Heart right ventricle (tissue), 16 donors: ENCODE data around the gene ASB18. TPM values are rescaled to one million over a fixed set of nuclear protein-coding genes. Genes with fewer than 3 reads are reported as not detected.

Experiments
- ATAC-seq, 8 donors: fragments of 200-7000 bp; cut with Tn5 transposase; one replicate each; pipeline ENCODE4 v1.9.1; 2020; ENCODE audit warnings: mild to moderate bottlenecking in 8 of 8, moderate library complexity in 8 of 8, moderate number of reproducible peaks in 1 of 8
- DNase-seq, 2 donors: peaks; one replicate each; pipeline ENCODE4 v3.0.0-alpha.2; 2020
- H3K27ac ChIP-seq, 10 donors: fragments of 200-600 bp; sonication (generic) in 2 of 10; one replicate each; pipeline versions ENCODE4 v1.5.0 to v1.8.0; 2020 to 2022; ENCODE audit warnings: mild to moderate bottlenecking in 3 of 10
- H3K27me3 ChIP-seq, 7 donors: fragments of 200-600 bp; one replicate each; pipeline ENCODE4 v1.8.0; 2021 to 2022; ENCODE audit warnings: mild to moderate bottlenecking in 2 of 7
- H3K36me3 ChIP-seq, 9 donors: fragments of 200-600 bp; sonication (generic) in 1 of 9; one replicate each; pipeline versions ENCODE4 v1.5.0 to v1.8.0; 2020 to 2022; ENCODE audit warnings: mild to moderate bottlenecking in 2 of 9
- H3K4me1 ChIP-seq, 9 donors: fragments of 200-600 bp; sonication (generic) in 1 of 9; one replicate each; pipeline versions ENCODE4 v1.5.0 to v1.8.0; 2020 to 2022; ENCODE audit warnings: mild to moderate bottlenecking in 4 of 9
- H3K4me3 ChIP-seq, 10 donors: fragments of 200-600 bp; sonication (generic) in 2 of 10; one replicate each; pipeline versions ENCODE4 v1.5.0 to v1.8.0; 2020 to 2022; ENCODE audit warnings: mild to moderate bottlenecking in 7 of 10, moderate library complexity in 2 of 10
- H3K9me3 ChIP-seq, 11 donors: fragments of 200-600 bp in 10 of 11; sonication (generic) in 2 of 11; one replicate each; pipeline versions ENCODE4 v1.5.0 to v1.8.0; 2013 to 2022; ENCODE audit warnings: mild to moderate bottlenecking in 2 of 11, control low read depth in 1 of 11, moderate library complexity in 1 of 11
- WGBS, 2 donors: extraction: QIAGEN DNeasy Blood & Tissue Kit; methylation state at CpG; one replicate each; pipeline ENCODE4 v1.1.7; 2013; ENCODE audit warnings: inconsistent platforms in 1 of 2; 5-methylcytosine and 5-hydroxymethylcytosine counted together
- intact Hi-C, 10 donors: fragments of 100-400 bp; cut with DNase I; formaldehyde crosslinking; loops; one replicate each; pipeline versions ENCODE4 v1.11.1 to v1.14.2; 2022
- polyA plus RNA-seq, 2 donors: library from polyadenylated mRNA; stranded (reverse); fragments of 200-250 nt; gene quantifications; one replicate each; pipeline ENCODE4 v1.2.3, GENCODE V29; 2013
- total RNA-seq, 10 donors: library from RNA; stranded (reverse); fragmentation: NEBNext Ultra II Directional in 3 of 10; extraction: Animal tissue kit (Norgen Biotek cat#: 25700) in 3 of 10; gene quantifications; one replicate each; pipeline versions ENCODE4 v1.2.1 to v1.2.4, GENCODE V29; 2021 to 2023
- TF ChIP-seq, protein P1 (sequence below), 9 donors: fragments of 200-600 bp; sonication (generic) in 2 of 9; IDR thresholded peaks; one replicate each; pipeline versions ENCODE4 v1.5.0 to v1.8.0; 2021 to 2022; ENCODE audit warnings: antibody characterized with exemption in 9 of 9, mild to moderate bottlenecking in 5 of 9, moderate library complexity in 1 of 9
- donor health status: Arrhythmogenic right ventricular cardiomyopathy.
- donor health status: ischemic (EF 13 %, LVEDD 7.1; RV severe dilation, severe dysfunction).
- donor health status: healthy with polysubstance abuse.
- donor health status: DM: no; HTN: yes; CAD: no.
- donor health status: DM: no; HTN: no; CAD: no.
- donor health status: ischemic (EF 25% LVEDD 6.9; RV normal size, moderate dysfunction).
- donor health status: ischemic (EF 25% LVEDD 5.7; RV mildly dilated, moderate dysfunction).
- donor health status: healthy.
- donor health status: DM: yes; HTN: yes; CAD: no.
- donor health status: Ischemic cardiomyopathy.
- donor health status: ischemic (EF 35%, LVEDD 5.7; RV mildly dilated, moderate dysfunction).
- donor health status: nonischemic (EF 11% LVEDD 7.7; RV severe dilation, severe dysfunction).
- donor health status: DM: yes; HTN: yes; CAD: no.
- donor health status: PGD.
- donor health status: ischemic (EF 29% LVEDD 5.4; RV normal size, mild dysfunction).
- donor health status: nonischemic (EF 23%, LVEDD 6.1; RV moderate dilation, normal function).

The ASB18 gene
- total and polyA plus RNA-seq, 12 donors = 3.5 to 47.1 (median 20.2) TPM

DNA sequence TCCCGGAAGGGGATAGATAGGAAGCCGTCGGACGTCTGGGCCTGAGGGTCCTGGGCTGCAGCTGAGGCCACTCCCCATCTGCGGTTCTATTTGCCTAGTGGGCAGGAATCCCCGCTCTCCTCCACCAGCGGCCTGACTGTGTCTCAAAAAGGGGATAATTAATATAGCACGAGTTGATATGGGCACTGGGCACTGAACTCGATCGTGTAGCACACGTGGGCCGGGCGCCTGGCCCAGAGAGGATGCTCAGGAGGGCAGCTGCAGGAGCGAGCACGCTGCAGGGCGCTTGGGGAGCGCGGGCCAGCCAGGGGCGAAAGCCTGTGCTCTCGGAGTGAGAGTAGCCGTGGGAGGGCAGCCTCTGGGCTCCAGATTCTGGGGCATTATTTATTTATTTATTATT, 87.3 kb downstream of the ASB18 start:
- intact Hi-C loops = loop anchor here in 6 of 10 donors (2.0 to 10.0 kb wide), 5 partner anchors 372 to 410 kb away; no protein-coding TSS in a partner anchor
- Histone ChIP-seq H3K4me3 (no peak overlapping the region), H3K36me3 (no peaks in the 10 kb centered on the region), H3K27ac (no peak overlapping the region), H3K4me1 (peaks cover 10 to 48% (median 37%) of the 10 kb centered on the region in 9 donors), H3K9me3 (no peaks in the 10 kb centered on the region), H3K27me3 (peaks cover 55 to 100% (median 98%) of the 10 kb centered on the region in 7 donors)
- 42 to 51% methylated on average over 21 of the region's 21 CpGs for WGBS, 2 donors
- ATAC-seq (no peak), DNase-seq (no peak)
- TF ChIP-seq, protein P1, sequence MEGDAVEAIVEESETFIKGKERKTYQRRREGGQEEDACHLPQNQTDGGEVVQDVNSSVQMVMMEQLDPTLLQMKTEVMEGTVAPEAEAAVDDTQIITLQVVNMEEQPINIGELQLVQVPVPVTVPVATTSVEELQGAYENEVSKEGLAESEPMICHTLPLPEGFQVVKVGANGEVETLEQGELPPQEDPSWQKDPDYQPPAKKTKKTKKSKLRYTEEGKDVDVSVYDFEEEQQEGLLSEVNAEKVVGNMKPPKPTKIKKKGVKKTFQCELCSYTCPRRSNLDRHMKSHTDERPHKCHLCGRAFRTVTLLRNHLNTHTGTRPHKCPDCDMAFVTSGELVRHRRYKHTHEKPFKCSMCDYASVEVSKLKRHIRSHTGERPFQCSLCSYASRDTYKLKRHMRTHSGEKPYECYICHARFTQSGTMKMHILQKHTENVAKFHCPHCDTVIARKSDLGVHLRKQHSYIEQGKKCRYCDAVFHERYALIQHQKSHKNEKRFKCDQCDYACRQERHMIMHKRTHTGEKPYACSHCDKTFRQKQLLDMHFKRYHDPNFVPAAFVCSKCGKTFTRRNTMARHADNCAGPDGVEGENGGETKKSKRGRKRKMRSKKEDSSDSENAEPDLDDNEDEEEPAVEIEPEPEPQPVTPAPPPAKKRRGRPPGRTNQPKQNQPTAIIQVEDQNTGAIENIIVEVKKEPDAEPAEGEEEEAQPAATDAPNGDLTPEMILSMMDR (IDR thresholded peaks at IDR 0.05) = no peak

DNA sequence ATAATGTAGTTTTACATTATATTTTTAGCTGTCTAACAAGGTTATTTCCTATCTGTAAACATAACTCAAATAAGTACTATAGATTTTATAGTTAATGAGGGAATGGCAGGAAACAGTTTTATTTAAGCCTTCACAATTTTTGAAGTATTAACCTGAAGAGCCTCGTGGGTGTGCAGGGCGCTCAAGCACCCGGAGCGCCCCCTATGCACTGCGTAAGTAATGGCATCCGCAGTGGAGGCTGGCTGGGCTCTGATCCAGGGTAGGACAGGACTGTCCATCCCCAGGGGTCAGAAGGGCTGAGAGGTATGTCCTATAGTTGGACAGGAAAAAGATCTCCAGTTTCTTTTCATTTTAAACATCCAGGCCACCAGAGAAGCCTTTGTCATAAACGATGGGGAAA, 87.8 kb downstream of the ASB18 start:
- Histone ChIP-seq H3K4me3 (no peak overlapping the region), H3K9me3 (no peaks in the 10 kb centered on the region), H3K27ac (no peak overlapping the region), H3K27me3 (peaks cover 59 to 100% (median 98%) of the 10 kb centered on the region in 7 donors), H3K4me1 (peaks cover 10 to 52% (median 42%) of the 10 kb centered on the region in 9 donors), H3K36me3 (no peaks in the 10 kb centered on the region)
- no peak for ATAC-seq
- TF ChIP-seq, protein P1 (IDR thresholded peaks at IDR 0.05) = peak in 7 of 9 donors; percentile 30 to 54 (median 48)
- WGBS, 2 donors = 10 to 13% methylated on average over 7 of the region's 7 CpGs
- no peak for DNase-seq
- intact Hi-C loops = loop anchor here in 6 of 10 donors (2.0 to 10.0 kb wide), 5 partner anchors 372 to 410 kb away; no protein-coding TSS in a partner anchor

DNA sequence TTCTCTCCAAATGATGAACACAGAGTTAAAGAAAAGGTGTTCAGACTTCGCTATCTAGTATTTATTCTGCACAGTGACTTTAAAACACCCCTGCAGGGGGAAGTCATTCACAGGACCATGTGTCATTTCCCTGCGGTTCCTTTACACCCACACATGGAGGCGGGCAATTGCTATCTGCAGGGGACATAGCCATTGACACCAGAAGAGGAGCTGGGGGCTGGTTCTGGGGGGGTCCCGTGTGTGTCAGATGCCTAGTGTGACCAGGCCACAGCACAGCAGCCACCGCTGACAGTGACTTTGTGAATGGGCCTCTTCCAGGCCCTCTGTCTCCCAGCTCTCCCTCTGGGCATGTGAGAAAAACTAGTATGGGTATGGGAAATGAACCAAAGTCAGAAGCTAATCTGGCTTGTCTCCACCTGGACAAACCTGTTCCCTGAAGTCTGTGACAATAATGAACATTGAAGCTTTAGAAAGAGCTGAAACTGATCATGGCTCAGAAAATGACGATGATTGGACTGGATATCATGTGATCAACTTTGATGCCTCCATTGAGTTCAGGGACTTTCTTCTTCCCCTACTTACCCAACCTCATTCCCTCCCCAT, 88.6 kb downstream of the ASB18 start:
- H3K36me3 ChIP-seq = no peaks in the 10 kb centered on the region
- no peak overlapping the region for H3K27ac ChIP-seq
- no peak for ATAC-seq
- peaks cover 10 to 55% (median 47%) of the 10 kb centered on the region in 9 donors for H3K4me1 ChIP-seq
- intact Hi-C loops = loop anchor here in 6 of 10 donors (2.0 to 10.0 kb wide), 5 partner anchors 371 to 409 kb away; no protein-coding TSS in a partner anchor
- H3K4me3 ChIP-seq = no peak overlapping the region
- WGBS, 2 donors = 62 to 63% methylated on average over 6 of the region's 6 CpGs
- H3K27me3 ChIP-seq = peaks cover 65 to 100% (median 98%) of the 10 kb centered on the region in 7 donors
- TF ChIP-seq, protein P1 (IDR thresholded peaks at IDR 0.05) = no peak
- DNase-seq = no peak
- no peaks in the 10 kb centered on the region for H3K9me3 ChIP-seq

DNA sequence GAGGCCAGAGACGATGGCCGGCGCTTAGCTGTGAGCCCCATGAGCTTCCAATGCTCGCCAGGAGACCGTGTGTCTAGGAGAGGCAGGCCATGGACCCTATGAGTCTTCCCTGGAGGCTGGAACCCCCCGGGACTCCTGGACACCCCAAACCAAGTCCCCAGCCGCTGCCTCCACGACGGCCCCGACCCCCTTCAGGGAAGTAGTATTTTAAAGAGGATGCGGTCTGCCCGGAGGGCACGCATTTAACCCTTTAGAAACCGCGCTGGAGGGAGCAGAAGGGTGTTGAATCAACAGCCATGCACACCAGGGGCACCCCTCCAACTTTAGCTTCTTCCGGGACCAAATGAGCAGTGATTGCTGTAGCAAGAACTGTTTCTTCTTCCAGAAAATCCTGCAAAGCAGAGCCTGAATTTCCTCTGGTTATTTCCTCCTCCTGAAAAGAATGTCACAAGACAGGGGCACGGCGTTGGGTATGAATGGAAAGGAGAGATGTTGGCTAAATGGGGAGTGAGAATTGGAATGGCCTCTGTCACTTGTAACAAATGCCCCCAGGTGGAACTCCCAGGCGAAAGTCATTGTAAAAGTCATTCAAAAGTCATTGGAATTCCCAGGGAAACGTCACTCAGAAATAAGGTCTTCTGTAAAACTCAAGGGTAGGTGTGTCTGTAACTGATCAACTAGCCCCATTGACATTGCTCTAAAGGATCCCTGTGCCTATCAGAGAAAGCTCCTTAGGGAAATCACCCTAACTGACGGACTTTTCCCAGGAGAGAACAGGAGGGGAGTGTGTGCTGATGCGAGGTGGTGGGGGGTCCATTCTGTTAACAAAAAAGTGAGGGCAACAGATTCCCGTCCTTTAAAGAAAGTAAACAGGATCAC, 90.2 kb downstream of the ASB18 start:
- no peak overlapping the region for H3K27ac ChIP-seq
- no peaks in the 10 kb centered on the region for H3K9me3 ChIP-seq
- 8 to 12% methylated on average over 23 of the region's 23 CpGs for WGBS, 2 donors
- H3K36me3 ChIP-seq = no peaks in the 10 kb centered on the region
- peaks cover 5 to 53% (median 41%) of the 10 kb centered on the region in 9 donors for H3K4me1 ChIP-seq
- H3K4me3 ChIP-seq = no peak overlapping the region
- H3K27me3 ChIP-seq = peaks cover 67 to 100% (median 98%) of the 10 kb centered on the region in 7 donors
- TF ChIP-seq, protein P1 (IDR thresholded peaks at IDR 0.05) = no peak
- intact Hi-C loops = loop anchor here in 2 of 10 donors (5.0 to 10.0 kb wide), 2 partner anchors 369 to 397 kb away; no protein-coding TSS in a partner anchor
- DNase-seq (no peak), ATAC-seq (no peak)
